Activated gamma-delta T cell treated with anti-CD3 and anti-CD28 coated beads, Interleukin-2, amount 50 U/mL, for 16 hours (primary cell): ENCODE data around the gene CEP68.
"Not testable (repeated sequence)": the region's sequence is repeated elsewhere in the genome, so short reads cannot be mapped to it uniquely, and the experiment has no call there.

ENCODE experiments used
- DNase-seq: peaks from one replicate; pipeline ENCODE4 v3.0.0-alpha.2; 2020; ENCODE audit warnings: low read depth

Gene CEP68

GRCh38 chr2:65056215-65057053 is at the start of gene CEP68:
Gene CEP68, plus strand, starts transcription at chr2:65056416. Its CDS starts 13,029 bp downstream, at chr2:65069445.
- peak; percentile 93 for DNase-seq

- no peak for DNase-seq
Observed at GRCh38 chr2:65013776-65014175, 42.4 kb upstream of the CEP68 start.

- no peak for DNase-seq
Observed at GRCh38 chr2:65015731-65016130, 40.5 kb upstream of the CEP68 start.

GRCh38 chr2:65016789-65017188 is 39.4 kb upstream of the CEP68 start:
- DNase-seq, result no peak

- no peak for DNase-seq
Observed at GRCh38 chr2:65017335-65017734, 38.9 kb upstream of the CEP68 start.

- DNase-seq, result no peak
Observed at GRCh38 chr2:65018141-65018582, 38.1 kb upstream of the CEP68 start.

GRCh38 chr2:65019010-65019409 is 37.2 kb upstream of the CEP68 start:
- no peak for DNase-seq

GRCh38 chr2:65019675-65020195 is 36.5 kb upstream of the CEP68 start:
- DNase-seq, result no peak

GRCh38 chr2:65020251-65020650 is 36.0 kb upstream of the CEP68 start:
- not testable (repeated sequence) for DNase-seq

- DNase-seq, result no peak
Observed at GRCh38 chr2:65020943-65021528, 35.2 kb upstream of the CEP68 start.

- no peak for DNase-seq
Observed at GRCh38 chr2:65021709-65022108, 34.5 kb upstream of the CEP68 start.

GRCh38 chr2:65022189-65022588 is 34.0 kb upstream of the CEP68 start:
- no peak for DNase-seq

GRCh38 chr2:65023742-65024141 is 32.5 kb upstream of the CEP68 start:
- no peak for DNase-seq

GRCh38 chr2:65024149-65024829 is 31.9 kb upstream of the CEP68 start:
- no peak for DNase-seq

- no peak for DNase-seq
Observed at GRCh38 chr2:65025453-65026123, 30.6 kb upstream of the CEP68 start.

- DNase-seq, result no peak
Observed at GRCh38 chr2:65026154-65026553, 30.1 kb upstream of the CEP68 start.

- DNase-seq, result no peak
Observed at GRCh38 chr2:65026704-65027464, 29.3 kb upstream of the CEP68 start.

GRCh38 chr2:65027616-65028244 is 28.5 kb upstream of the CEP68 start:
- DNase-seq, result no peak

- no peak for DNase-seq
Observed at GRCh38 chr2:65030476-65031332, 25.5 kb upstream of the CEP68 start.
